Measurements from ENCODE around the gene MAP3K3. TPM values are rescaled to one million over a fixed set of nuclear protein-coding genes. Genes with fewer than 3 reads are reported as not detected.

Gene MAP3K3
- total and polyA plus RNA-seq, 2 donors (not counting 3 experiments of a cell fraction or from before 2014, with no cell fraction given), result 56.6 to 81.0 TPM

- Histone ChIP-seq H3K27ac (ENCODE audit: insufficient read depth, low read depth, low read length) (peak overlapping the region; percentile 42), H3K9ac (replicated peaks; ENCODE audit: extremely low read depth, insufficient read depth, low read length) (peak overlapping the region; percentile 84), H3K4me1 (ENCODE audit: control insufficient read depth, extremely low read depth, insufficient read depth, low read length) (peaks cover 29% of the 10 kb centered on the region), H3K9me1 (replicated peaks; ENCODE audit: control insufficient read depth, extremely low read depth, insufficient read depth, low read length) (no peaks in the 10 kb centered on the region), H3K36me3 (ENCODE audit: control insufficient read depth in 2 of 2, extremely low read depth in 1 of 2, insufficient read depth in 2 of 2, low read length in 2 of 2) (no peaks in the 10 kb centered on the region), H3K9me3 (replicated peaks; ENCODE audit: control insufficient read depth, insufficient read depth, low read length) (no peaks in the 10 kb centered on the region), H3K79me2 (ENCODE audit: control insufficient read depth, insufficient read depth, low read length) (peaks cover 47% of the 10 kb centered on the region), H3K4me2 (ENCODE audit: insufficient read depth, low read length) (peak overlapping the region; percentile 100), H3K4me3 (replicated peaks in 1 of 3; ENCODE audit: insufficient read depth in 1 of 3, low read depth in 1 of 3, low read length in 3 of 3) (peak overlapping the region; percentile 78 to 97 (median 80)), H4K20me1 (replicated peaks; ENCODE audit: control insufficient read depth, extremely low read depth, insufficient read depth, low read length) (peaks cover 18% of the 10 kb centered on the region), H2AFZ (ENCODE audit: low read depth, low read length) (no peak overlapping the region), H3K27me3 (ENCODE audit: control insufficient read depth in 2 of 2, insufficient read depth in 2 of 2, low read length in 2 of 2) (no peaks in the 10 kb centered on the region)
- DNase-seq (ENCODE audit: low read depth, low spot score), result peak; percentile 92
- intact Hi-C loops (cut with micrococcal nuclease), result loop anchor here (1.0 to 5.0 kb wide), 6 partner anchors 12 to 152 kb away; partner anchors contain the start of genes DCAF7, DDX42 and STRADA
- ChIA-PET CTCF (interaction anchor here (0.8 to 5.0 kb wide), 10 partner anchors 7 to 217 kb away, joined by 3 to 32 read pairs (median 4); no protein-coding TSS in a partner anchor), POLR2A (interaction anchor here (0.7 to 1.2 kb wide), 8 partner anchors 11 to 176 kb away, joined by 3 to 10 read pairs (median 4); partner anchors contain the start of genes CCDC47 and DDX42)
- peak; percentile 92 for TF ChIP-seq POLR2AphosphoS5 (IDR thresholded peaks at IDR 0.05; ENCODE audit: insufficient read depth, low read depth, low read length)
- no peak for TF ChIP-seq EZH2 (IDR thresholded peaks at IDR 0.05; ENCODE audit: borderline replicate concordance, low read depth, low read length, severe bottlenecking)
- TF ChIP-seq, protein P1, sequence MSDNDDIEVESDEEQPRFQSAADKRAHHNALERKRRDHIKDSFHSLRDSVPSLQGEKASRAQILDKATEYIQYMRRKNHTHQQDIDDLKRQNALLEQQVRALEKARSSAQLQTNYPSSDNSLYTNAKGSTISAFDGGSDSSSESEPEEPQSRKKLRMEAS (IDR thresholded peaks at IDR 0.05; ENCODE audit: insufficient read depth, insufficient read length), result no peak
- peak; percentile 68 for TF ChIP-seq POLR2A (IDR thresholded peaks at IDR 0.05; ENCODE audit: low read depth, low read length)
- TF ChIP-seq JUN (IDR thresholded peaks at IDR 0.05; ENCODE audit: borderline replicate concordance, insufficient read depth, insufficient read length, low read depth), result peak; percentile 31
- TF ChIP-seq FOS (IDR thresholded peaks at IDR 0.05; ENCODE audit: borderline replicate concordance, insufficient read depth, low read length), result peak; percentile 66
- FAIRE-seq, result peak; percentile 78
- dilution Hi-C loops (cut with MboI; ENCODE audit: extremely low pct_ligation_motif_present, low sequenced_read_pairs), result no loop called here
- BruUV-seq (replicated peaks), result no TSS peak
Measured at GRCh38 chr17:63622574-63623390, 565 bp downstream of the MAP3K3 start.
